IMR-90 (cell line): ENCODE measurements around the gene CCDC87. TPM values are rescaled to one million over a fixed set of nuclear protein-coding genes. Genes with fewer than 3 reads are reported as not detected.

Source experiments
- ATAC-seq: fragments of 200-7000 bp; cut with Tn5 transposase; 2 replicates; pipeline ENCODE4 v1.9.1; 2020; ENCODE audit warnings: low read depth, mild to moderate bottlenecking, moderate library complexity
- BruUV-seq: library from RNA; stranded (reverse); fragments of 400-500 nt; replicated peaks from 2 replicates; lab custom pipeline; 2021; lab: Mats Ljungman, UMichigan
- CTCF ChIA-PET: fragments of 300-600 bp; formaldehyde crosslinking; extraction: SDS; loops from one replicate; lab custom pipeline; 2021; ENCODE audit warnings: antibody characterized with exemption; lab: Yijun Ruan, JAX
- POLR2A ChIA-PET: fragments of 300-600 bp; sonication (Branson Sonifier 250); formaldehyde crosslinking; loops from one replicate; lab custom pipeline; 2022; ENCODE audit warnings: antibody characterized with exemption; ENCODE audit not compliant: unreplicated experiment; lab: Charles Lee
- DNase-seq: peaks from one replicate; pipeline ENCODE4 v3.0.0; 2013
- H2AFZ ChIP-seq: replicated peaks from 2 replicates; pipeline ENCODE3; 2013; ENCODE audit warnings: low read length, mild to moderate bottlenecking; ENCODE audit not compliant: poor library complexity
- H2AK5ac ChIP-seq: 2 replicates; pipeline ENCODE4 v1.6.1; 2013; ENCODE audit warnings: low read depth, low read length, inconsistent platforms
- H2AK9ac ChIP-seq: replicated peaks from 2 replicates; pipeline ENCODE3; 2013; ENCODE audit warnings: mild to moderate bottlenecking, low read depth, low read length, moderate library complexity; ENCODE audit not compliant: poor library complexity
- H2BK120ac ChIP-seq: 2 replicates; pipeline ENCODE4 v1.6.1; 2013; ENCODE audit warnings: low read depth, low read length, inconsistent platforms
- H2BK15ac ChIP-seq: 3 replicates; pipeline ENCODE4 v1.6.1; 2013; ENCODE audit warnings: low read depth, low read length, inconsistent platforms
- H2BK20ac ChIP-seq: 2 replicates; pipeline ENCODE4 v1.6.1; 2013; ENCODE audit warnings: low read depth, mild to moderate bottlenecking, inconsistent platforms, low read length, moderate library complexity
- H2BK5ac ChIP-seq: 2 replicates; pipeline ENCODE4 v1.6.1; 2013; ENCODE audit warnings: mild to moderate bottlenecking, low read depth, low read length, inconsistent platforms; ENCODE audit not compliant: poor library complexity, severe bottlenecking
- H3K14ac ChIP-seq: replicated peaks from 2 replicates; pipeline ENCODE4 v1.6.1; 2013; ENCODE audit warnings: low read depth, low read length, inconsistent platforms
- H3K18ac ChIP-seq: 2 replicates; pipeline ENCODE4 v1.6.1; 2013; ENCODE audit warnings: low read depth, low read length, control low read depth
- H3K23ac ChIP-seq: 2 replicates; pipeline ENCODE4 v1.6.1; 2013; ENCODE audit warnings: low read depth, low read length, inconsistent platforms
- H3K27ac ChIP-seq: 2 replicates; pipeline ENCODE4 v1.5.1; 2013; ENCODE audit warnings: mild to moderate bottlenecking, control low read depth, low read length; ENCODE audit not compliant: insufficient read depth
- H3K27me3 ChIP-seq: 2 replicates; pipeline ENCODE4 v1.6.1; 2013; ENCODE audit warnings: low read length; ENCODE audit not compliant: control insufficient read depth, insufficient read depth
- H3K36me3 ChIP-seq: 2 replicates; pipeline ENCODE4 v1.6.1; 2013; ENCODE audit warnings: low read length, mixed read lengths; ENCODE audit not compliant: control insufficient read depth, insufficient read depth
- H3K4ac ChIP-seq: 2 replicates; pipeline ENCODE4 v1.6.1; 2013; ENCODE audit warnings: low read depth, low read length, inconsistent platforms
- H3K4me1 ChIP-seq: 2 replicates; pipeline ENCODE4 v1.6.1; 2013; ENCODE audit warnings: low read length, mixed read lengths; ENCODE audit not compliant: control insufficient read depth, insufficient read depth
- H3K4me2 ChIP-seq: 2 replicates; pipeline ENCODE4 v1.6.1; 2013; ENCODE audit warnings: low read depth, mild to moderate bottlenecking, control low read depth, low read length, moderate library complexity
- H3K4me3 ChIP-seq: 2 replicates; pipeline ENCODE4 v1.5.1; 2013; ENCODE audit warnings: low read depth, mild to moderate bottlenecking, control low read depth, low read length, moderate library complexity; ENCODE audit not compliant: insufficient read depth
- H3K56ac ChIP-seq: 2 replicates; pipeline ENCODE4 v1.6.1; 2013; ENCODE audit warnings: low read length, inconsistent platforms; ENCODE audit not compliant: insufficient read depth; ENCODE audit errors: extremely low read depth
- H3K79me1 ChIP-seq, 2 experiments: 2 replicates each; pipeline ENCODE4 v1.6.1; 2013; ENCODE audit warnings: low read length in 2 of 2, inconsistent platforms in 1 of 2, low read depth in 1 of 2
- H3K9ac ChIP-seq: 2 replicates; pipeline ENCODE4 v1.6.1; 2013; ENCODE audit warnings: low read depth, low read length, control low read depth
- H3K9me1 ChIP-seq: 2 replicates; pipeline ENCODE4 v1.6.1; 2013; ENCODE audit warnings: low read length, inconsistent platforms; ENCODE audit not compliant: insufficient read depth
- H3K9me3 ChIP-seq: 2 replicates; pipeline ENCODE4 v1.6.1; 2013; ENCODE audit warnings: low read length; ENCODE audit not compliant: control insufficient read depth, insufficient read depth
- H4K20me1 ChIP-seq: 2 replicates; pipeline ENCODE4 v1.6.1; 2013; ENCODE audit warnings: low read length, inconsistent platforms; ENCODE audit not compliant: insufficient read depth
- H4K5ac ChIP-seq: 2 replicates; pipeline ENCODE4 v1.6.1; 2013; ENCODE audit warnings: mild to moderate bottlenecking, low read depth, low read length, control low read depth
- H4K8ac ChIP-seq, 2 experiments: 2 replicates each; pipeline ENCODE4 v1.6.1; 2013; ENCODE audit warnings: low read depth in 2 of 2, low read length in 2 of 2, control low read depth in 1 of 2, inconsistent platforms in 1 of 2
- H4K91ac ChIP-seq: 2 replicates; pipeline ENCODE4 v1.6.1; 2013; ENCODE audit warnings: low read depth, low read length, inconsistent platforms; ENCODE audit not compliant: insufficient read depth
- CHD1 ChIP-seq: IDR thresholded peaks from 2 replicates; pipeline ENCODE4 v1.6.1; 2012; ENCODE audit warnings: low read depth, low read length, improper control_type of control experiment
- MAZ ChIP-seq: IDR thresholded peaks from 2 replicates; pipeline ENCODE4 v1.6.1; 2012; ENCODE audit warnings: low read depth, mild to moderate bottlenecking, low read length, improper control_type of control experiment, moderate library complexity, borderline replicate concordance
- MXI1 ChIP-seq: IDR thresholded peaks from 2 replicates; pipeline ENCODE4 v1.6.1; 2012; ENCODE audit warnings: low read depth, mild to moderate bottlenecking, low read length, moderate library complexity, borderline replicate concordance
- NFE2L2 ChIP-seq: fragments of 150-350 bp; IDR thresholded peaks from 2 replicates; pipeline ENCODE4 v1.6.1; 2016; ENCODE audit warnings: low read depth, mild to moderate bottlenecking, low read length
- POLR2A ChIP-seq: IDR thresholded peaks from 2 replicates; pipeline ENCODE4 v1.6.1; 2012; ENCODE audit warnings: mild to moderate bottlenecking, low read depth, low read length
- RAD21 ChIP-seq: IDR thresholded peaks from 2 replicates; pipeline ENCODE4 v1.6.1; 2012; ENCODE audit warnings: low read length, improper control_type of control experiment
- USF2 ChIP-seq: fragments of 150-350 bp; IDR thresholded peaks from 2 replicates; pipeline ENCODE4 v1.6.1; 2017; ENCODE audit warnings: mild to moderate bottlenecking, antibody characterized with exemption, low read length, low read depth
- WGBS, 2 experiments: methylation state at CpG; one replicate each; pipeline versions ENCODE4 v1.1.5 to v1.1.7; 2013; ENCODE audit warnings: missing lambda C conversion rate in 2 of 2; ENCODE audit not compliant: insufficient read length in 1 of 2; ENCODE audit errors: extremely low coverage in 2 of 2; 5-methylcytosine and 5-hydroxymethylcytosine counted together
- dilution Hi-C: fragments of 300-500 bp; cut with HindIII; formaldehyde crosslinking; loops from one replicate; pipeline ENCODE4 v1.14.3; 2018; ENCODE audit warnings: low sequenced_read_pairs; ENCODE audit not compliant: unreplicated experiment
- in situ Hi-C: fragments of 300-500 bp; cut with MboI; formaldehyde crosslinking; loops from 3 replicates; pipeline ENCODE4 v1.14.3; 2019; ENCODE audit warnings: low sequenced_read_pairs, inconsistent platforms, mixed read lengths
- intact Hi-C: fragments of 100-400 bp; cut with micrococcal nuclease; formaldehyde crosslinking; loops from 2 replicates; pipeline ENCODE4 v1.10.0; 2022
- polyA plus RNA-seq, 3 experiments: library from polyadenylated mRNA; depleted of rRNA; stranded (reverse); fragments of >200 nt; gene quantifications; 2 replicates each; pipeline ENCODE4 v1.2.3, GENCODE V29; 2012; ENCODE audit warnings: low replicate concordance in 1 of 3
- total RNA-seq: library from RNA; depleted of rRNA; stranded (reverse); fragments of >200 nt; gene quantifications from 2 replicates; pipeline ENCODE4 v1.2.3, GENCODE V29; 2012

The CCDC87 gene
- total and polyA plus RNA-seq, 2 of the 4 experiments (the other 2 are of a cell fraction): 0.18 to 0.19 TPM

GRCh38 chr11:66545701-66546367 is 47.0 kb downstream of the CCDC87 start, which contains the start of gene ZDHHC24:
TSS of gene ZDHHC24 (minus strand) at chr11:66546048. CDS start at chr11:66546003, 45 bp downstream.
- Histone ChIP-seq H3K4me3 (peak within 1 kb of the TSS; percentile 75), H3K14ac (peak within 1 kb of the TSS; percentile 44; the same call in 1 of the 2 replicates), H2BK15ac (no peak within 1 kb of the TSS), H3K9me1 (peaks cover 5% of the 10 kb centered on the region; the same call in 1 of the 2 replicates), H2AK5ac (no peak within 1 kb of the TSS), H3K18ac (peak within 1 kb of the TSS; percentile 3; the same call in 1 of the 2 replicates), H2BK120ac (no peak within 1 kb of the TSS), H3K4me2 (peak within 1 kb of the TSS; percentile 86), H3K79me1 (peaks cover 3 to 19% of the 10 kb centered on the region in 2 experiments; a peak in 2 of 4 replicates), H3K4me1 (peaks cover 6% of the 10 kb centered on the region), H3K4ac (peak within 1 kb of the TSS; percentile 62; the same call in 1 of the 2 replicates), H2BK5ac (no peak within 1 kb of the TSS), H3K36me3 (peaks cover 12% of the 10 kb centered on the region; the same call in 1 of the 2 replicates), H2BK20ac (no peak within 1 kb of the TSS), H2AFZ (peak within 1 kb of the TSS; percentile 97), H2AK9ac (peak within 1 kb of the TSS; percentile 93), H3K56ac (peak within 1 kb of the TSS; percentile 47; the same call in 1 of the 2 replicates), H4K91ac (peak within 1 kb of the TSS; percentile 32; the same call in 1 of the 2 replicates), H3K27ac (peak within 1 kb of the TSS; percentile 30; the same call in 1 of the 2 replicates), H3K23ac (no peak within 1 kb of the TSS), H3K27me3 (peaks cover 23% of the 10 kb centered on the region), H4K20me1 (peaks cover 4% of the 10 kb centered on the region; the same call in 1 of the 2 replicates), H3K9ac (peak within 1 kb of the TSS; percentile 35), H4K8ac (peak within 1 kb of the TSS; percentile 72 to 84), H4K5ac (peak within 1 kb of the TSS; percentile 8; the same call in 1 of the 2 replicates), H3K9me3 (no peaks in the 10 kb centered on the region)
- TF ChIP-seq POLR2A (peak; percentile 87), RAD21 (no peak), CHD1 (no peak), MXI1 (peak; percentile 90; the same call in 1 of the 2 replicates), NFE2L2 (no peak), MAZ (peak; percentile 71; the same call in 1 of the 2 replicates), USF2 (no peak)
- ATAC-seq (peak; percentile 96), DNase-seq (peak; percentile 95)
- intact Hi-C loops: loop anchor here (1.0 to 2.0 kb wide), 2 partner anchors 93 to 131 kb away; partner anchors contain the start of genes RBM4 and RBM4B
- ChIA-PET POLR2A (no interaction called here), CTCF (interaction anchor here (1.3 kb wide), 1 partner anchor 132 kb away, joined by 7 read pairs; the partner anchor contains the start of gene RBM4B)
- 1% methylated on average over 36 of the region's 71 CpGs; no CpG with 5 or more reads in 1 of the 2 experiments for WGBS, 2 experiments
- in situ Hi-C loops: no loop called here
- dilution Hi-C loops: no loop called here
- BruUV-seq: no TSS peak
